Smooth muscle cell (in vitro differentiated cells): ENCODE data around the gene OLFM1. TPM values are rescaled to one million over a fixed set of nuclear protein-coding genes. Genes with fewer than 3 reads are reported as not detected.
"Not testable (repeated sequence)": the region's sequence is repeated elsewhere in the genome, so short reads cannot be mapped to it uniquely, and the experiment has no call there.

Experiments
- DNase-seq: peaks from one replicate; lab custom pipeline; 2025; ENCODE audit not compliant: unreplicated experiment; lab: John Stamatoyannopoulos, UW
- H2AFZ ChIP-seq: fragments of 200-600 bp; sonication (generic); 2 replicates; pipeline ENCODE4 v1.6.0; 2016; ENCODE audit warnings: antibody characterized with exemption, low read depth, mild to moderate bottlenecking
- H3F3A ChIP-seq: fragments of 200-600 bp; sonication (generic); 2 replicates; pipeline ENCODE4 v1.6.0; 2017; ENCODE audit warnings: antibody characterized with exemption, low read depth
- H3K27ac ChIP-seq: fragments of 200-600 bp; sonication (generic); 2 replicates; pipeline ENCODE4 v1.5.1; 2016; ENCODE audit warnings: low read depth, mild to moderate bottlenecking
- H3K27me3 ChIP-seq: fragments of 200-600 bp; sonication (generic); 2 replicates; pipeline ENCODE4 v1.6.1; 2016; ENCODE audit warnings: low read depth, mild to moderate bottlenecking
- H3K36me3 ChIP-seq: fragments of 200-600 bp; sonication (generic); 2 replicates; pipeline ENCODE4 v1.5.1; 2016; ENCODE audit warnings: low read depth
- H3K4me1 ChIP-seq: fragments of 200-600 bp; sonication (generic); 2 replicates; pipeline ENCODE4 v1.5.1; 2016; ENCODE audit warnings: low read depth
- H3K4me2 ChIP-seq: fragments of 200-600 bp; sonication (generic); 2 replicates; pipeline ENCODE4 v1.6.0; 2016; ENCODE audit warnings: mild to moderate bottlenecking
- H3K4me3 ChIP-seq: fragments of 200-600 bp; sonication (generic); 2 replicates; pipeline ENCODE4 v1.5.1; 2016; ENCODE audit warnings: mild to moderate bottlenecking
- H3K79me2 ChIP-seq: fragments of 200-600 bp; sonication (generic); 2 replicates; pipeline ENCODE4 v1.6.0; 2016; ENCODE audit warnings: low read depth, mild to moderate bottlenecking
- H3K9ac ChIP-seq: fragments of 200-600 bp; sonication (generic); 2 replicates; pipeline ENCODE4 v1.6.0; 2016; ENCODE audit warnings: low read depth
- H3K9me3 ChIP-seq: fragments of 200-600 bp; sonication (generic); replicated peaks from 2 replicates; pipeline ENCODE4 v1.5.1; 2016; ENCODE audit warnings: low read depth
- H4K20me1 ChIP-seq: fragments of 200-600 bp; sonication (generic); 2 replicates; pipeline ENCODE4 v1.6.0; 2016; ENCODE audit warnings: low read depth
- CTCF ChIP-seq: fragments of 200-600 bp; sonication (generic); IDR thresholded peaks from 2 replicates; pipeline ENCODE4 v1.5.1; 2017; ENCODE audit warnings: borderline replicate concordance, mild to moderate bottlenecking, antibody characterized with exemption; ENCODE audit not compliant: insufficient read depth, poor library complexity, severe bottlenecking
- WGBS: methylation state at CpG from one replicate; pipeline ENCODE4 v1.1.7; 2016; ENCODE audit warnings: low lambda C conversion rate; 5-methylcytosine and 5-hydroxymethylcytosine counted together
- polyA plus RNA-seq: library from polyadenylated mRNA; unstranded; fragments of >200 nt; fragmentation: Nextera tagmentation; extraction: Ambion mirVana; gene quantifications from 2 replicates; pipeline ENCODE4 v1.2.1, GENCODE V29; 2016
- total RNA-seq: library from RNA; depleted of rRNA; stranded (reverse); fragments of >200 nt; gene quantifications from 2 replicates; pipeline ENCODE4 v1.2.3, GENCODE V29; 2014

OLFM1 gene
- total and polyA plus RNA-seq, 2 experiments from 2014 or later, result 4.5 to 11.0 TPM

- Histone ChIP-seq H3K27ac (no peak overlapping the region), H3K4me2 (no peak overlapping the region), H4K20me1 (no peaks in the 10 kb centered on the region), H3K79me2 (no peaks in the 10 kb centered on the region), H3K9ac (no peak overlapping the region), H2AFZ (no peak overlapping the region), H3K4me3 (no peak overlapping the region), H3K36me3 (no peaks in the 10 kb centered on the region), H3K4me1 (no peaks in the 10 kb centered on the region), H3K27me3 (peaks cover 30% of the 10 kb centered on the region), H3K9me3 (no peaks in the 10 kb centered on the region), H3F3A (no peaks in the 10 kb centered on the region)
- DNase-seq, result no peak
- 89% methylated on average over 12 of the region's 12 CpGs for WGBS
- no peak for TF ChIP-seq CTCF
Measured at GRCh38 chr9:135061441-135061840, 26.0 kb upstream of the OLFM1 start.

GRCh38 chr9:135062254-135062653, 25.2 kb upstream of the OLFM1 start:
- Histone ChIP-seq H3K27ac (no peak overlapping the region), H3K4me2 (no peak overlapping the region), H3K9ac (no peak overlapping the region), H2AFZ (no peak overlapping the region), H3K4me3 (no peak overlapping the region), H3F3A (no peaks in the 10 kb centered on the region), H3K79me2 (no peaks in the 10 kb centered on the region), H3K27me3 (peaks cover 28% of the 10 kb centered on the region), H3K9me3 (no peaks in the 10 kb centered on the region), H3K36me3 (no peaks in the 10 kb centered on the region), H3K4me1 (no peaks in the 10 kb centered on the region), H4K20me1 (no peaks in the 10 kb centered on the region)
- TF ChIP-seq CTCF, result no peak
- no peak for DNase-seq
- 81% methylated on average over 5 of the region's 5 CpGs for WGBS

GRCh38 chr9:135063466-135063865, 24.0 kb upstream of the OLFM1 start:
- H3K36me3 ChIP-seq, H3K4me3 ChIP-seq, H3K9ac ChIP-seq, H3K79me2 ChIP-seq, H3K4me2 ChIP-seq, H3F3A ChIP-seq, DNase-seq, H3K9me3 ChIP-seq, H2AFZ ChIP-seq, H3K27ac ChIP-seq, H4K20me1 ChIP-seq, H3K4me1 ChIP-seq: not testable (repeated sequence)
- H3K27me3 ChIP-seq, result peaks cover 16% of the 10 kb centered on the region
- 70% methylated on average over 4 of the region's 4 CpGs for WGBS

- H2AFZ ChIP-seq, H3K4me2 ChIP-seq, H3K9me3 ChIP-seq, H3F3A ChIP-seq, H3K9ac ChIP-seq, H4K20me1 ChIP-seq, H3K36me3 ChIP-seq, DNase-seq, H3K4me3 ChIP-seq, H3K4me1 ChIP-seq, H3K79me2 ChIP-seq, H3K27ac ChIP-seq: not testable (repeated sequence)
- WGBS, result 64% methylated on average over 4 of the region's 4 CpGs
- H3K27me3 ChIP-seq, result peaks cover 12% of the 10 kb centered on the region
Measured at GRCh38 chr9:135063888-135064287, 23.6 kb upstream of the OLFM1 start.

GRCh38 chr9:135065151-135065550, 22.3 kb upstream of the OLFM1 start:
- Histone ChIP-seq H3K79me2 (no peaks in the 10 kb centered on the region), H4K20me1 (no peaks in the 10 kb centered on the region), H3K27me3 (no peaks in the 10 kb centered on the region), H3K4me2 (no peak overlapping the region), H3F3A (no peaks in the 10 kb centered on the region), H3K4me3 (no peak overlapping the region), H3K9ac (no peak overlapping the region), H3K9me3 (no peaks in the 10 kb centered on the region), H3K4me1 (no peaks in the 10 kb centered on the region), H3K36me3 (no peaks in the 10 kb centered on the region), H2AFZ (no peak overlapping the region), H3K27ac (no peak overlapping the region)
- TF ChIP-seq CTCF, result no peak
- 86% methylated on average over 4 of the region's 4 CpGs for WGBS
- DNase-seq, result no peak
